Glutamatergic neuron (in vitro differentiated cells): ENCODE data around the gene JAZF1. TPM values are rescaled to one million over a fixed set of nuclear protein-coding genes. Genes with fewer than 3 reads are reported as not detected.

ENCODE experiments used
- DNase-seq: peaks from one replicate; pipeline ENCODE4 v3.0.0; 2022
- H3K27ac Mint-ChIP-seq: one replicate; pipeline ENCODE4 v1.8.0; 2020; ENCODE audit warnings: mild to moderate bottlenecking, mixed read lengths, inconsistent platforms; ENCODE audit not compliant: unreplicated experiment
- H3K27me3 Mint-ChIP-seq: one replicate; pipeline ENCODE4 v1.8.0; 2020; ENCODE audit warnings: mild to moderate bottlenecking, moderate library complexity, mixed read lengths, inconsistent platforms; ENCODE audit not compliant: unreplicated experiment
- H3K36me3 Mint-ChIP-seq: one replicate; pipeline ENCODE4 v1.8.0; 2020; ENCODE audit warnings: mild to moderate bottlenecking, mixed read lengths, inconsistent platforms; ENCODE audit not compliant: unreplicated experiment
- H3K4me1 Mint-ChIP-seq: one replicate; pipeline ENCODE4 v1.8.0; 2020; ENCODE audit warnings: mild to moderate bottlenecking, low read depth, mixed read lengths, inconsistent platforms; ENCODE audit not compliant: unreplicated experiment
- H3K4me3 Mint-ChIP-seq: one replicate; pipeline ENCODE4 v1.8.0; 2020; ENCODE audit warnings: mild to moderate bottlenecking, mixed read lengths, inconsistent platforms; ENCODE audit not compliant: unreplicated experiment
- H3K9me3 Mint-ChIP-seq: one replicate; pipeline ENCODE4 v1.8.0; 2020; ENCODE audit warnings: mild to moderate bottlenecking, moderate library complexity, mixed read lengths, inconsistent platforms; ENCODE audit not compliant: unreplicated experiment
- total RNA-seq: library from RNA; stranded (reverse); fragmentation: NEBNext Ultra II Directional; extraction: Animal tissue kit (Norgen Biotek cat#: 25700); gene quantifications from one replicate; pipeline ENCODE4 v1.2.1, GENCODE V29; 2021; ENCODE audit not compliant: unreplicated experiment
- TF ChIP-seq, protein P1 (sequence below): fragments of 200-600 bp; sonication (generic); IDR thresholded peaks from one replicate; pipeline ENCODE4 v1.5.0; 2021; ENCODE audit not compliant: partially characterized antibody, unreplicated experiment

Gene JAZF1
- total RNA-seq, 1 donor from 2014 or later: 14.1 TPM

DNA sequence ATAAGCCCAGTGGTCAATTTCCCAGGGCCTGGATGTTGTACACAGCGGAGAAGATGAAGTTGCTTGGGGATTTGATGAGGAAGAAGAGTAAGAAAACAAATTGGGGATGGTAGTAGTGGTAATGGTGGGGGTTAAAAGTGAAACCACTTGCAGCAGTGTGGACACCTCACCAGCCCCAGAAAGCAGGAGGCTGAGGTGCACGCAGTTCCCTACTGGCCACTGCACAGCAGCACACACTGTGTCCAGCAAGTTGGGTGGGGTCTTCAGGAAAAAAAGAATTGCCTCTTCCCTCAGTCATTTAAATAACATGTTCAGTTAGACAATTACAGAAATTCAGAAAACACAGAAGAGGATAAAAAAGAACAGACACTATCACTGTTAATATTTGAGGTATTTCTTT lies 344.1 kb downstream of the JAZF1 start:
- no peak for DNase-seq
- H3K27ac Mint-ChIP-seq: peak overlapping the region; percentile 2
- peaks cover 2% of the 10 kb centered on the region for H3K27me3 Mint-ChIP-seq
- H3K4me3 Mint-ChIP-seq: no peak overlapping the region
- H3K4me1 Mint-ChIP-seq: peaks cover 17% of the 10 kb centered on the region
- peaks cover 5% of the 10 kb centered on the region for H3K36me3 Mint-ChIP-seq
- TF ChIP-seq, protein P1, sequence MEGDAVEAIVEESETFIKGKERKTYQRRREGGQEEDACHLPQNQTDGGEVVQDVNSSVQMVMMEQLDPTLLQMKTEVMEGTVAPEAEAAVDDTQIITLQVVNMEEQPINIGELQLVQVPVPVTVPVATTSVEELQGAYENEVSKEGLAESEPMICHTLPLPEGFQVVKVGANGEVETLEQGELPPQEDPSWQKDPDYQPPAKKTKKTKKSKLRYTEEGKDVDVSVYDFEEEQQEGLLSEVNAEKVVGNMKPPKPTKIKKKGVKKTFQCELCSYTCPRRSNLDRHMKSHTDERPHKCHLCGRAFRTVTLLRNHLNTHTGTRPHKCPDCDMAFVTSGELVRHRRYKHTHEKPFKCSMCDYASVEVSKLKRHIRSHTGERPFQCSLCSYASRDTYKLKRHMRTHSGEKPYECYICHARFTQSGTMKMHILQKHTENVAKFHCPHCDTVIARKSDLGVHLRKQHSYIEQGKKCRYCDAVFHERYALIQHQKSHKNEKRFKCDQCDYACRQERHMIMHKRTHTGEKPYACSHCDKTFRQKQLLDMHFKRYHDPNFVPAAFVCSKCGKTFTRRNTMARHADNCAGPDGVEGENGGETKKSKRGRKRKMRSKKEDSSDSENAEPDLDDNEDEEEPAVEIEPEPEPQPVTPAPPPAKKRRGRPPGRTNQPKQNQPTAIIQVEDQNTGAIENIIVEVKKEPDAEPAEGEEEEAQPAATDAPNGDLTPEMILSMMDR: no peak
- peaks cover 6% of the 10 kb centered on the region for H3K9me3 Mint-ChIP-seq

DNA sequence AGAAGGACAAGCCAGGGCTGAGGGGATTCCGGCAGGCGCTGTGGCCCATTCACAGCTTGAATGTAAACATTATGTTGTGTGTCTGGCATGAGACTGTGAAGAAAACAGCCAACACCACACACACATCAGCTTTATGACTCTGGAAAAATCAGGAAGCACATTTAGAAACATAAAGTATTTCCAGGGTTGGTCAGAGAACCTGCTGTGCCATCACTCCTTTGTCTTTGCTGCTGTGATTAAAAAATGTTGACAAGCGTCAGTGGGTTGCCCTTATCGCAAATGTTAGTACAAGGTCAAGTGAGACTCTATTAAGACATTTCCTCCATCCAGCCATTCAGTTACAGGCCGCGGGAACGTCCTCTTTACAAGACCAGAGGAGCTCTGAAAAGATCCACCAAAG lies 345.2 kb downstream of the JAZF1 start:
- Mint-ChIP-seq H3K27me3 (peaks cover 2% of the 10 kb centered on the region), H3K4me3 (no peak overlapping the region), H3K4me1 (peaks cover 20% of the 10 kb centered on the region), H3K27ac (no peak overlapping the region), H3K36me3 (peaks cover 5% of the 10 kb centered on the region), H3K9me3 (peaks cover 6% of the 10 kb centered on the region)
- no peak for DNase-seq
- TF ChIP-seq, protein P1: no peak

DNA sequence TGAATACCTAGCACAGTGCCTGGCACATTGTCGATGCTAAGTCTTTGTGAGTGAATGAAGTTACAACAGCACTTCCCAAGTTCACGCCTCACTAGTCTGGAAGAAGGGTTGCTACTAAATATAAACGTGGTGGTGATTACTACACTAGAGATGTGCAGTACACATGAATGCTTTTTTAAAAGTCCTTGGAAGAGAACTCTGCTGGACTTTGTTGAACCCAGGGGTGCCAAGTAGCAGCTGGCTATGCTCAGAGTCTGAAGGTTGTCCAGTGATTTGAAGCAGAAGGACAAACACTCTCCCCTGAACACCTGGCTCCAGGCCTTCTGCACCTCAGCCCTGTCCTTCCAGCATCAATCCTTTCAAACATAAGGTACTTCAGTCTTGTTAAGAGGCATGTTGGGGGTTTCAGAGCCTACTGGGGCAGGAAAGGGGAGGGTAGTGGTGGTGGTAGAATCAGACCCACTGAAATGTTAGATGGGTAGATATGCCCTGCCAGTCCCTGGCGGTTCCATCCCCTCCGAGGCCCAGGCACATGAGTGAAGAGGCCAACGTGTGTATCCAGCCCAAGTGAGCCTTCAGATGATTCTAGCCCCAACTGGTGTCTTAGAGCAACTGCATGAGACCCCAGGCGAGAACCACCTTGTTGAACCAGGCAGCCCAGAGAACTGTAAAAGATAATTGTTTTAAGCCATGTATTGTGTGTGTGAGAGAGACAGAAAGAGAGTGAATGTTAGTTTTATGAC lies 346.2 kb downstream of the JAZF1 start:
- Mint-ChIP-seq H3K4me1 (peaks cover 12% of the 10 kb centered on the region), H3K4me3 (no peak overlapping the region), H3K27me3 (peaks cover 2% of the 10 kb centered on the region), H3K36me3 (peaks cover 5% of the 10 kb centered on the region), H3K9me3 (peaks cover 4% of the 10 kb centered on the region), H3K27ac (no peak overlapping the region)
- TF ChIP-seq, protein P1: no peak
- no peak for DNase-seq

DNA sequence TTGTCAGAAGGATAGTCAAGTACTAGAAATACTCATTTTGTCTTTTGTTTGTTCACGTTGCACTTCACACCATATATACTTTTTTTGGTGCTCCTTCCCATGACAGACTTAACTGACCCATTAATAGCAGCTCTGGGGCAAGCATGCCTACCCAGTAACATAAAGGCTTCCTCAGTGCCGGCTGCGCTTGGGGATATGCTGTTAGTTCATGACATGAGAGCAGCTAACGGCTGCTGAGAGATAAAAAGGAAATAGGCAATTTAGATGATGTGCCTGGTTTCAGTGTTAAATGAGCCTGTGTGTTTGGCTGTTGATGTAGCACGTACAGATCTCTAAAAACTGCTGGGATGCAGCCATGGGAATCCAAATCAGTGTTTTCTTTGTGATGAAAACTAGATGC lies 354.2 kb downstream of the JAZF1 start:
- TF ChIP-seq, protein P1: no peak
- Mint-ChIP-seq H3K27me3 (peaks cover 2% of the 10 kb centered on the region), H3K36me3 (no peaks in the 10 kb centered on the region), H3K4me3 (no peak overlapping the region), H3K27ac (no peak overlapping the region), H3K9me3 (no peaks in the 10 kb centered on the region), H3K4me1 (peaks cover 22% of the 10 kb centered on the region)
- no peak for DNase-seq

DNA sequence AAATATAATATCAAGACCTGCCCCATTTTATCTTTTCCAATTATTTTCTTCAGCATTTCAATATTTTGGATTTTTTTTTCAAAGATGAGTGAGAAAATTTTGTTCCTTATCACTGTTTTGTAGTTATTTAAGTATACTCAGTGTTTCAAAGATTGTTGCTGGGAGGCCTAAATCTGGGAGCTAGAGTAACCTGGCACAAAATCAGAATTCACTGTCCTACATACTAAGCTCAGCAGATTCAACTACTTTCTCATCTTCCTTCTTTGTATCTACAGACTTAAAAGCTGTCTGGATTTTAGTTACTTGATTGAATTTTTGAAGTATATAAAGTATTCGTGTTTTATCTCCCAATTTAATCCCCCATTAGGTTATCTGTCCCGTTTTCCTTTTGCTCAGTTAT lies 354.7 kb downstream of the JAZF1 start:
- TF ChIP-seq, protein P1: no peak

More for the DNA sequence above, 354.7 kb downstream of the JAZF1 start:
- no peak overlapping the region for H3K4me3 Mint-ChIP-seq
- no peaks in the 10 kb centered on the region for H3K36me3 Mint-ChIP-seq
- H3K4me1 Mint-ChIP-seq: peaks cover 19% of the 10 kb centered on the region
- no peak for DNase-seq
- H3K27ac Mint-ChIP-seq: no peak overlapping the region
- peaks cover 2% of the 10 kb centered on the region for H3K27me3 Mint-ChIP-seq
- H3K9me3 Mint-ChIP-seq: no peaks in the 10 kb centered on the region
